Stomach (tissue), 9 donors: ENCODE data around the gene DOC2B. TPM values are rescaled to one million over a fixed set of nuclear protein-coding genes. Genes with fewer than 3 reads are reported as not detected.
A peak's percentile ranks its signal among the peaks of the same experiment; 100 is the strongest.
"Not testable (repeated sequence)": the region's sequence is repeated elsewhere in the genome, so short reads cannot be mapped to it uniquely, and the experiment has no call there.

Experiments
- DNase-seq, 2 donors: peaks; one replicate each; pipeline versions ENCODE4 v3.0.0 to v3.0.0-alpha.2; 2013 to 2019
- H3K27ac ChIP-seq, 5 donors: fragments of 200-600 bp in 4 of 5; sonication (generic) in 4 of 5; one replicate each; pipeline ENCODE4 v1.5.1; 2013 to 2019; ENCODE audit warnings: mild to moderate bottlenecking in 1 of 5, moderate library complexity in 1 of 5
- H3K27me3 ChIP-seq, 3 donors: fragments of 200-600 bp; sonication (generic); one replicate each; pipeline ENCODE4 v1.5.1; 2017 to 2019; ENCODE audit warnings: mixed run types in 1 of 3
- H3K36me3 ChIP-seq, 4 donors: fragments of 200-600 bp; sonication (generic); 1 replicate in 3 of 4; 2 replicates in 1 of 4; pipeline ENCODE4 v1.5.1; 2016 to 2019
- H3K4me1 ChIP-seq, 4 donors: fragments of 200-600 bp; sonication (generic); one replicate each; pipeline ENCODE4 v1.5.1; 2016 to 2019
- H3K4me3 ChIP-seq, 4 donors: fragments of 200-600 bp; sonication (generic) in 3 of 4; one replicate each; pipeline ENCODE4 v1.5.1; 2016 to 2019; ENCODE audit warnings: mild to moderate bottlenecking in 1 of 4
- H3K9me3 ChIP-seq, 4 donors: fragments of 200-600 bp; sonication (generic); one replicate each; pipeline ENCODE4 v1.5.1; 2016 to 2019
- CTCF ChIP-seq, 7 experiments: fragments of 450-650 bp in 4 of 7; fragments of 200-600 bp in 3 of 7; sonication (generic) in 3 of 7; IDR thresholded peaks; one replicate each; pipeline ENCODE4 v1.5.1; 2016 to 2019; ENCODE audit warnings: antibody characterized with exemption in 7 of 7, control low read depth in 2 of 7, mild to moderate bottlenecking in 1 of 7
- EP300 ChIP-seq: sonication (generic); formaldehyde crosslinking; IDR thresholded peaks from one replicate; pipeline ENCODE4 v1.6.1; 2017; ENCODE audit warnings: antibody characterized with exemption
- POLR2A ChIP-seq, 4 donors: fragments of 450-650 bp; IDR thresholded peaks; one replicate each; pipeline ENCODE4 v1.6.1; 2016; ENCODE audit warnings: antibody characterized with exemption in 4 of 4, control low read depth in 2 of 4, mild to moderate bottlenecking in 1 of 4, moderate library complexity in 1 of 4
- POLR2AphosphoS5 ChIP-seq, 3 donors: sonication (generic); formaldehyde crosslinking; IDR thresholded peaks; one replicate each; pipeline ENCODE4 v1.6.1; 2016; ENCODE audit warnings: antibody characterized with exemption in 3 of 3
- WGBS, 5 donors: extraction: QIAGEN DNeasy Blood & Tissue Kit in 3 of 5; methylation state at CpG; one replicate each; pipeline versions ENCODE4 v1.1.5 to v1.1.7; 2013 to 2018; 5-methylcytosine and 5-hydroxymethylcytosine counted together
- intact Hi-C: fragments of 100-400 bp; cut with DNase I; formaldehyde crosslinking; loops from one replicate; pipeline ENCODE4 v1.15.1; 2023; ENCODE audit warnings: low total_unique reads
- polyA plus RNA-seq, 3 donors: library from polyadenylated mRNA; stranded (reverse); fragments of 200-250 nt; gene quantifications; one replicate each; pipeline ENCODE4 v1.2.3, GENCODE V29; 2013
- total RNA-seq, 5 donors: library from RNA; depleted of rRNA; stranded (reverse); fragments of >200 nt; gene quantifications; one replicate each; pipeline versions ENCODE4 v1.1.0 to v1.2.3, GENCODE V29; 2014 to 2016
- donor health status: healthy with polysubstance abuse.
- donor health status: Bipolar disorder and iron deficiency.
- donor health status: healthy.

The DOC2B gene
- total and polyA plus RNA-seq, 8 donors = 0.45 to 11.7 (median 4.1) TPM

GRCh38 chr17:204427-205147, 23.1 kb upstream of the DOC2B start:
- no peaks in the 10 kb centered on the region for H3K9me3 ChIP-seq
- H3K27ac ChIP-seq = no peak overlapping the region
- TF ChIP-seq POLR2AphosphoS5 (IDR thresholded peaks at IDR 0.05) (no peak), POLR2A (IDR thresholded peaks at IDR 0.05) (no peak), EP300 (no peak), CTCF (IDR thresholded peaks at IDR 0.05) (no peak)
- intact Hi-C loops = no loop called here
- H3K36me3 ChIP-seq = no peaks in the 10 kb centered on the region
- WGBS, 5 donors = 46 to 54% (median 48%) methylated on average over 10 to 11 of the region's 11 CpGs
- H3K27me3 ChIP-seq = peaks cover 0 to 47% (median 0%) of the 10 kb centered on the region in 3 donors
- DNase-seq = no peak
- H3K4me3 ChIP-seq = no peak overlapping the region
- peaks cover 0 to 12% (median 10%) of the 10 kb centered on the region in 4 donors for H3K4me1 ChIP-seq

DNA sequence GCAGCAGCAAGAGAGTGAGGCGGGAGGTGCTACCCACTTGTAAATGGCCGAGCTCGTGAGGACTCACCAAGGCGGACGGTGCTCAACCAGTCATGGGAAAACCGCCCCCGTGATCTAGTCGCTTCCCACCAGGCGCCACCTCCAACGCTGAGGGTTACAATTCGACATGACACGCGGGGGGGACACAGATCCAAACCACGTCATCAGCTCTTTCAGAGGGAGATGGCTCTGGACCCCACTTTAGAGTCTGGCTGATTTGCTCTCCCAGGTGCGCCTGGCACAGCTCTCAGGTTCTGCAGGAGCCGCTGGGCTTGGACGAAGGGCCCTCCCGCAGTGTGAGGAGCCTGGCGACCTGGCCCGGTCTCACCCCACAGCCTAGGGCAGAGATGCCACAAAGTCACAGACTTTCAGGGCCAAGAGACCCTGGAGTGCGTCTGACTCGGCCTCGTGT, 21.1 kb upstream of the DOC2B start:
- Histone ChIP-seq H3K27ac (no peak overlapping the region), H3K4me3 (no peak overlapping the region), H3K27me3 (peaks cover 0 to 58% (median 4%) of the 10 kb centered on the region in 3 donors), H3K36me3 (no peaks in the 10 kb centered on the region), H3K9me3 (no peaks in the 10 kb centered on the region), H3K4me1 (peaks cover 0 to 22% (median 18%) of the 10 kb centered on the region in 4 donors)
- no peak for DNase-seq
- 81 to 85% (median 84%) methylated on average over 18 to 23 of the region's 23 CpGs for WGBS, 5 donors
- no peak for TF ChIP-seq POLR2A (IDR thresholded peaks at IDR 0.05)
- no peak for TF ChIP-seq CTCF (IDR thresholded peaks at IDR 0.05)
- no peak for TF ChIP-seq POLR2AphosphoS5 (IDR thresholded peaks at IDR 0.05)
- TF ChIP-seq EP300 = no peak
- intact Hi-C loops = no loop called here

- H3K27ac ChIP-seq, H3K4me3 ChIP-seq, H3K36me3 ChIP-seq, intact Hi-C loops, DNase-seq, H3K9me3 ChIP-seq: not testable (repeated sequence)
- Histone ChIP-seq H3K4me1 (peaks cover 0 to 22% (median 18%) of the 10 kb centered on the region in 4 donors), H3K27me3 (peaks cover 0 to 61% (median 4%) of the 10 kb centered on the region in 3 donors)
- WGBS, 5 donors = 60 to 68% (median 67%) methylated on average over 8 to 10 of the region's 13 CpGs
Measured at GRCh38 chr17:201736-202135, 20.3 kb upstream of the DOC2B start.

GRCh38 chr17:201257-201656, 19.8 kb upstream of the DOC2B start:
- WGBS, 5 donors = 76 to 85% (median 81%) methylated on average over 7 to 13 of the region's 16 CpGs
- DNase-seq, intact Hi-C loops, H3K9me3 ChIP-seq, H3K36me3 ChIP-seq, H3K4me3 ChIP-seq, H3K27ac ChIP-seq: not testable (repeated sequence)
- Histone ChIP-seq H3K4me1 (peaks cover 0 to 22% (median 18%) of the 10 kb centered on the region in 4 donors), H3K27me3 (peaks cover 0 to 66% (median 4%) of the 10 kb centered on the region in 3 donors)

GRCh38 chr17:200586-200985, 19.1 kb upstream of the DOC2B start:
- H3K9me3 ChIP-seq = no peaks in the 10 kb centered on the region
- H3K4me1 ChIP-seq = peaks cover 0 to 22% (median 18%) of the 10 kb centered on the region in 4 donors
- H3K4me3 ChIP-seq = no peak overlapping the region
- peaks cover 0 to 69% (median 4%) of the 10 kb centered on the region in 3 donors for H3K27me3 ChIP-seq
- TF ChIP-seq EP300 = no peak
- no peak for TF ChIP-seq CTCF (IDR thresholded peaks at IDR 0.05)
- no peak for TF ChIP-seq POLR2A (IDR thresholded peaks at IDR 0.05)
- no peak for TF ChIP-seq POLR2AphosphoS5 (IDR thresholded peaks at IDR 0.05)
- intact Hi-C loops = no loop called here
- H3K27ac ChIP-seq = peak overlapping the region in 2 of 5 donors; percentile 11 to 29
- no peak for DNase-seq
- 48 to 58% (median 54%) methylated on average over 4 to 10 of the region's 10 CpGs for WGBS, 5 donors
- H3K36me3 ChIP-seq = no peaks in the 10 kb centered on the region
